ENCODE measurements around the gene ABHD16A. TPM values are rescaled to one million over a fixed set of nuclear protein-coding genes. Genes with fewer than 3 reads are reported as not detected.

ABHD16A gene
- total and polyA plus RNA-seq, 2 of the 13 experiments (the other 11 are each of a cell fraction or from before 2014, with no cell fraction given) = 43.5 to 45.4 TPM

- TF ChIP-seq SNAPC4 (CRISPR knock-in tag; IDR thresholded peaks at IDR 0.05) (no peak; the same call in 1 of the 2 replicates), ZNF556 (CRISPR knock-in tag; IDR thresholded peaks at IDR 0.05; ENCODE audit: borderline replicate concordance) (peak; percentile 41; the same call in 1 of the 2 replicates), ZNF7 (CRISPR knock-in tag; IDR thresholded peaks at IDR 0.05) (no peak), SRY (CRISPR knock-in tag; IDR thresholded peaks at IDR 0.05) (peak; percentile 55; the same call in 1 of the 2 replicates), U2AF1 (optimal IDR thresholded peaks at IDR 0.05; ENCODE audit: low read depth, low read length) (no peak), ZMAT5 (CRISPR knock-in tag; IDR thresholded peaks at IDR 0.05; ENCODE audit: borderline replicate concordance, low read depth) (no peak), ZNF547 (CRISPR knock-in tag; IDR thresholded peaks at IDR 0.05) (no peak), ZNF780A (CRISPR knock-in tag; IDR thresholded peaks at IDR 0.05) (no peak), MLX (CRISPR knock-in tag; IDR thresholded peaks at IDR 0.05) (no peak), SNAI1 (CRISPR knock-in tag; IDR thresholded peaks at IDR 0.05; ENCODE audit: borderline replicate concordance) (peak; percentile 81; the same call in 1 of the 2 replicates), UBTF (CRISPR knock-in tag; IDR thresholded peaks at IDR 0.05) (no peak), GATAD2A (CRISPR knock-in tag; IDR thresholded peaks at IDR 0.05) (peak; percentile 61), ZNF737 (CRISPR knock-in tag; IDR thresholded peaks at IDR 0.05; ENCODE audit: borderline replicate concordance) (no peak), ZFP1 (CRISPR knock-in tag; IDR thresholded peaks at IDR 0.05) (0 out of 2 replicates have a peak, but pooled peaks have one; percentile 4)
- TF ChIP-seq, protein P1, sequence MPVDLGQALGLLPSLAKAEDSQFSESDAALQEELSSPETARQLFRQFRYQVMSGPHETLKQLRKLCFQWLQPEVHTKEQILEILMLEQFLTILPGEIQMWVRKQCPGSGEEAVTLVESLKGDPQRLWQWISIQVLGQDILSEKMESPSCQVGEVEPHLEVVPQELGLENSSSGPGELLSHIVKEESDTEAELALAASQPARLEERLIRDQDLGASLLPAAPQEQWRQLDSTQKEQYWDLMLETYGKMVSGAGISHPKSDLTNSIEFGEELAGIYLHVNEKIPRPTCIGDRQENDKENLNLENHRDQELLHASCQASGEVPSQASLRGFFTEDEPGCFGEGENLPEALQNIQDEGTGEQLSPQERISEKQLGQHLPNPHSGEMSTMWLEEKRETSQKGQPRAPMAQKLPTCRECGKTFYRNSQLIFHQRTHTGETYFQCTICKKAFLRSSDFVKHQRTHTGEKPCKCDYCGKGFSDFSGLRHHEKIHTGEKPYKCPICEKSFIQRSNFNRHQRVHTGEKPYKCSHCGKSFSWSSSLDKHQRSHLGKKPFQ (CRISPR knock-in tag; IDR thresholded peaks at IDR 0.05; ENCODE audit: insufficient replicate concordance) = no peak
- TF ChIP-seq, protein P2, sequence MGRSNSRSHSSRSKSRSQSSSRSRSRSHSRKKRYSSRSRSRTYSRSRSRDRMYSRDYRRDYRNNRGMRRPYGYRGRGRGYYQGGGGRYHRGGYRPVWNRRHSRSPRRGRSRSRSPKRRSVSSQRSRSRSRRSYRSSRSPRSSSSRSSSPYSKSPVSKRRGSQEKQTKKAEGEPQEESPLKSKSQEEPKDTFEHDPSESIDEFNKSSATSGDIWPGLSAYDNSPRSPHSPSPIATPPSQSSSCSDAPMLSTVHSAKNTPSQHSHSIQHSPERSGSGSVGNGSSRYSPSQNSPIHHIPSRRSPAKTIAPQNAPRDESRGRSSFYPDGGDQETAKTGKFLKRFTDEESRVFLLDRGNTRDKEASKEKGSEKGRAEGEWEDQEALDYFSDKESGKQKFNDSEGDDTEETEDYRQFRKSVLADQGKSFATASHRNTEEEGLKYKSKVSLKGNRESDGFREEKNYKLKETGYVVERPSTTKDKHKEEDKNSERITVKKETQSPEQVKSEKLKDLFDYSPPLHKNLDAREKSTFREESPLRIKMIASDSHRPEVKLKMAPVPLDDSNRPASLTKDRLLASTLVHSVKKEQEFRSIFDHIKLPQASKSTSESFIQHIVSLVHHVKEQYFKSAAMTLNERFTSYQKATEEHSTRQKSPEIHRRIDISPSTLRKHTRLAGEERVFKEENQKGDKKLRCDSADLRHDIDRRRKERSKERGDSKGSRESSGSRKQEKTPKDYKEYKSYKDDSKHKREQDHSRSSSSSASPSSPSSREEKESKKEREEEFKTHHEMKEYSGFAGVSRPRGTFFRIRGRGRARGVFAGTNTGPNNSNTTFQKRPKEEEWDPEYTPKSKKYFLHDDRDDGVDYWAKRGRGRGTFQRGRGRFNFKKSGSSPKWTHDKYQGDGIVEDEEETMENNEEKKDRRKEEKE (IDR thresholded peaks at IDR 0.05) = no peak
Observed at GRCh38 chr6:31652925-31653724, 50.0 kb downstream of the ABHD16A start (continued).
